Stomach (tissue), 4 donors: Measurements from ENCODE around the gene USP24.
"Not testable (repeated sequence)": the region's sequence is repeated elsewhere in the genome, so short reads cannot be mapped to it uniquely, and the experiment has no call there.

Experiments
- CTCF ChIP-seq, 7 experiments: fragments of 450-650 bp in 4 of 7; fragments of 200-600 bp in 3 of 7; sonication (generic) in 3 of 7; IDR thresholded peaks; one replicate each; pipeline ENCODE4 v1.5.1; 2016 to 2019; ENCODE audit warnings: antibody characterized with exemption in 7 of 7, control low read depth in 2 of 7, mild to moderate bottlenecking in 1 of 7
- EP300 ChIP-seq: sonication (generic); formaldehyde crosslinking; IDR thresholded peaks from one replicate; pipeline ENCODE4 v1.6.1; 2017; ENCODE audit warnings: antibody characterized with exemption
- POLR2A ChIP-seq, 4 donors: fragments of 450-650 bp; IDR thresholded peaks; one replicate each; pipeline ENCODE4 v1.6.1; 2016; ENCODE audit warnings: antibody characterized with exemption in 4 of 4, control low read depth in 2 of 4, mild to moderate bottlenecking in 1 of 4, moderate library complexity in 1 of 4
- POLR2AphosphoS5 ChIP-seq, 3 donors: sonication (generic); formaldehyde crosslinking; IDR thresholded peaks; one replicate each; pipeline ENCODE4 v1.6.1; 2016; ENCODE audit warnings: antibody characterized with exemption in 3 of 3

- not testable (repeated sequence) for TF ChIP-seq CTCF (IDR thresholded peaks at IDR 0.05); POLR2AphosphoS5 (IDR thresholded peaks at IDR 0.05); EP300; POLR2A (IDR thresholded peaks at IDR 0.05)
These were observed 106.2 kb downstream of the USP24 start for GRCh38 chr1:55109005-55109404.
